K562 (cell line): ENCODE data around the gene LAIR1.

ENCODE experiments used
- PTBP1 ChIP-seq: fragments of 200-400 bp; formaldehyde crosslinking; IDR thresholded peaks from 2 replicates; pipeline ENCODE4 v1.6.1; 2017; ENCODE audit warnings: low read depth, low read length
- SP1 ChIP-seq: sonication (generic); formaldehyde crosslinking; IDR thresholded peaks from 2 replicates; pipeline ENCODE4 v1.8.1; 2022; ENCODE audit warnings: mild to moderate bottlenecking, missing genetic modification reagents
- ZNF174 ChIP-seq: fragments of 250-450 bp; sonication (Bioruptor Pico); IDR thresholded peaks from 2 replicates; pipeline ENCODE4 v1.4.0; 2020; ENCODE audit warnings: mild to moderate bottlenecking

DNA sequence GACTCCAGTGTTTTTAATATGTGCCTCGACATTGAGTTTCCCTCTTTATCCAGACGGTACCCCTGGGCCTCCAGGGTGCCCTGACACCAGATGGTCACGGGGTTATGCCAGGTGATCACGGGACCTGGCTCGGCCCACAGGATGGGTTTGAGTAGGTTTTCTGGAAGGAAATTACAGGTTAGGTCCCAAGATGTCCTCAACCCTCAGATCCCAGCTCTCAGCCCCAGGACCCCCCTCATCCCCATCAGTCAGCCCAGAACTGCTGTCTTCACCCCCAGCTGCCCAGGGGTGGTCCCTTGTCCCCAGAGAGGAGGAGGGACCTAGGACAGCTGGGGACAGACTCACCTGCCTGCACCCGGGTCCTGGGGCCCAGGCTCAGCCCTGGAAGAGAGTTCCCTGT lies 26.2 kb downstream of the LAIR1 start:
- no peak for TF ChIP-seq PTBP1
- no peak for TF ChIP-seq ZNF174 (CRISPR knock-in tag)
- no peak for TF ChIP-seq SP1 (CRISPR knock-in tag)
